Gastrocnemius medialis (tissue), 4 donors: ENCODE measurements around the gene RNF223. TPM values are rescaled to one million over a fixed set of nuclear protein-coding genes. Genes with fewer than 3 reads are reported as not detected.
A peak's percentile ranks its signal among the peaks of the same experiment; 100 is the strongest.

ENCODE experiments used
- ATAC-seq, 2 donors: fragments of 150-250 bp; one replicate each; pipeline ENCODE4 v1.9.1; 2016
- DNase-seq, 2 donors: peaks; one replicate each; pipeline ENCODE4 v3.0.0-alpha.2; 2019
- H3K27ac ChIP-seq, 4 donors: fragments of 200-600 bp; sonication (generic); 1 replicate in 1 of 4; 2 replicates in 3 of 4; pipeline ENCODE4 v1.5.1; 2016 to 2018; ENCODE audit warnings: mild to moderate bottlenecking in 2 of 4, moderate library complexity in 1 of 4
- H3K27me3 ChIP-seq, 3 donors: fragments of 200-600 bp; sonication (generic) in 2 of 3; 1 replicate in 1 of 3; 2 replicates in 2 of 3; pipeline versions ENCODE4 v1.5.1 to v1.6.0; 2016 to 2019; ENCODE audit warnings: mild to moderate bottlenecking in 1 of 3, moderate library complexity in 1 of 3
- H3K36me3 ChIP-seq, 2 donors: fragments of 200-600 bp; sonication (generic) in 1 of 2; one replicate each; pipeline ENCODE4 v1.5.1; 2017 to 2018
- H3K4me1 ChIP-seq, 2 donors: fragments of 200-600 bp; sonication (generic) in 1 of 2; one replicate each; pipeline ENCODE4 v1.5.1; 2016 to 2017; ENCODE audit warnings: mild to moderate bottlenecking in 2 of 2
- H3K4me3 ChIP-seq, 4 donors: fragments of 200-600 bp; sonication (generic) in 3 of 4; 1 replicate in 1 of 4; 2 replicates in 3 of 4; pipeline ENCODE4 v1.5.1; 2016 to 2019; ENCODE audit warnings: mild to moderate bottlenecking in 2 of 4
- H3K9me3 ChIP-seq, 3 donors: fragments of 200-600 bp; sonication (generic) in 2 of 3; 1 replicate in 1 of 3; 2 replicates in 2 of 3; pipeline ENCODE4 v1.5.1; 2016 to 2019
- CTCF ChIP-seq, 5 experiments: fragments of 450-650 bp in 3 of 5; fragments of 200-600 bp in 2 of 5; sonication (generic) in 2 of 5; IDR thresholded peaks in 4 of 5; conservative IDR thresholded peaks in 1 of 5; 1 replicate in 4 of 5; 2 replicates in 1 of 5; pipeline ENCODE4 v1.5.1; 2016 to 2019; ENCODE audit warnings: antibody characterized with exemption in 5 of 5, mild to moderate bottlenecking in 3 of 5, moderate library complexity in 3 of 5
- POLR2A ChIP-seq, 2 donors: fragments of 450-650 bp; IDR thresholded peaks; one replicate each; pipeline ENCODE4 v1.6.1; 2017; ENCODE audit warnings: antibody characterized with exemption in 2 of 2, mild to moderate bottlenecking in 2 of 2, moderate library complexity in 2 of 2
- in situ Hi-C, 4 donors: fragments of 200-750 bp; cut with MboI; loops; one replicate each; pipeline versions ENCODE4 v1.15.0 to v1.8.0; 2017; ENCODE audit warnings: low sequenced_read_pairs in 4 of 4
- intact Hi-C: fragments of 100-400 bp; cut with DNase I; formaldehyde crosslinking; loops from one replicate; pipeline ENCODE4 v1.15.1; 2023; ENCODE audit warnings: low total_unique reads
- total RNA-seq, 4 donors: library from RNA; depleted of rRNA; stranded (reverse); fragments of >200 nt; gene quantifications; one replicate each; pipeline versions ENCODE4 v1.1.0 to v1.2.3, GENCODE V29; 2016

RNF223 gene
- total RNA-seq, 4 donors from 2014 or later: not detected

GRCh38 chr1:1065265-1065939 lies 8.7 kb downstream of the RNF223 start:
- H3K36me3 ChIP-seq: no peaks in the 10 kb centered on the region
- TF ChIP-seq POLR2A (IDR thresholded peaks at IDR 0.05) (no peak), CTCF (IDR thresholded peaks at IDR 0.05 in 4 of 5, conservative IDR thresholded peaks at IDR 0.05 in 1 of 5) (no peak)
- in situ Hi-C loops: loop anchor here in 2 of 4 donors (10.0 kb wide), 1 partner anchor 81 kb away; the partner anchor contains the start of gene PERM1 (in 2 of the 2)
- H3K4me3 ChIP-seq: no peak overlapping the region
- peaks cover 64 to 69% (median 66%) of the 10 kb centered on the region in 3 donors for H3K27me3 ChIP-seq
- ATAC-seq: no peak
- no peak overlapping the region for H3K27ac ChIP-seq
- no peak for DNase-seq
- intact Hi-C loops: no loop called here
- no peaks in the 10 kb centered on the region for H3K9me3 ChIP-seq
- peaks cover 0 to 7% of the 10 kb centered on the region in 2 donors for H3K4me1 ChIP-seq

GRCh38 chr1:1063945-1064831 lies 9.9 kb downstream of the RNF223 start:
- intact Hi-C loops (loop anchor here (1.0 kb wide), 2 partner anchors 31 to 80 kb away; no protein-coding TSS in a partner anchor), in situ Hi-C loops (loop anchor here in 2 of 4 donors (10.0 kb wide), 1 partner anchor 79 kb away; the partner anchor contains the start of gene PERM1 (in 2 of the 2))
- DNase-seq (peak in 1 of 2 donors; percentile 43), ATAC-seq (peak in 1 of 2 donors; percentile 39)
- TF ChIP-seq CTCF (IDR thresholded peaks at IDR 0.05 in 4 of 5, conservative IDR thresholded peaks at IDR 0.05 in 1 of 5) (peak; percentile 80 to 93 (median 91)), POLR2A (IDR thresholded peaks at IDR 0.05) (no peak)
- Histone ChIP-seq H3K4me3 (no peak overlapping the region), H3K27me3 (peaks cover 62 to 66% (median 64%) of the 10 kb centered on the region in 3 donors), H3K27ac (no peak overlapping the region), H3K9me3 (no peaks in the 10 kb centered on the region), H3K36me3 (no peaks in the 10 kb centered on the region), H3K4me1 (peaks cover 6 to 13% of the 10 kb centered on the region in 2 donors)

- no peak overlapping the region for H3K4me3 ChIP-seq
- intact Hi-C loops: loop anchor here (1.0 kb wide), 1 partner anchor 30 kb away; no protein-coding TSS in a partner anchor
- peaks cover 63 to 68% (median 63%) of the 10 kb centered on the region in 3 donors for H3K27me3 ChIP-seq
- DNase-seq (no peak), ATAC-seq (no peak)
- in situ Hi-C loops: loop anchor here in 2 of 4 donors (10.0 kb wide), 1 partner anchor 79 kb away; the partner anchor contains the start of gene PERM1 (in 2 of the 2)
- no peaks in the 10 kb centered on the region for H3K36me3 ChIP-seq
- H3K9me3 ChIP-seq: no peaks in the 10 kb centered on the region
- TF ChIP-seq POLR2A (IDR thresholded peaks at IDR 0.05) (no peak), CTCF (IDR thresholded peaks at IDR 0.05 in 4 of 5, conservative IDR thresholded peaks at IDR 0.05 in 1 of 5) (no peak)
- no peak overlapping the region for H3K27ac ChIP-seq
- peaks cover 10 to 18% of the 10 kb centered on the region in 2 donors for H3K4me1 ChIP-seq
These were observed 10.7 kb downstream of the RNF223 start for GRCh38 chr1:1063261-1063944.
